DMS 273 (cell line): ENCODE measurements around the gene RAB35.
A peak's percentile ranks its signal among the peaks of the same experiment; 100 is the strongest.

ENCODE experiments used
- DNase-seq: peaks from one replicate; lab custom pipeline; 2025; ENCODE audit not compliant: unreplicated experiment; lab: John Stamatoyannopoulos, UW

RAB35 gene

DNA sequence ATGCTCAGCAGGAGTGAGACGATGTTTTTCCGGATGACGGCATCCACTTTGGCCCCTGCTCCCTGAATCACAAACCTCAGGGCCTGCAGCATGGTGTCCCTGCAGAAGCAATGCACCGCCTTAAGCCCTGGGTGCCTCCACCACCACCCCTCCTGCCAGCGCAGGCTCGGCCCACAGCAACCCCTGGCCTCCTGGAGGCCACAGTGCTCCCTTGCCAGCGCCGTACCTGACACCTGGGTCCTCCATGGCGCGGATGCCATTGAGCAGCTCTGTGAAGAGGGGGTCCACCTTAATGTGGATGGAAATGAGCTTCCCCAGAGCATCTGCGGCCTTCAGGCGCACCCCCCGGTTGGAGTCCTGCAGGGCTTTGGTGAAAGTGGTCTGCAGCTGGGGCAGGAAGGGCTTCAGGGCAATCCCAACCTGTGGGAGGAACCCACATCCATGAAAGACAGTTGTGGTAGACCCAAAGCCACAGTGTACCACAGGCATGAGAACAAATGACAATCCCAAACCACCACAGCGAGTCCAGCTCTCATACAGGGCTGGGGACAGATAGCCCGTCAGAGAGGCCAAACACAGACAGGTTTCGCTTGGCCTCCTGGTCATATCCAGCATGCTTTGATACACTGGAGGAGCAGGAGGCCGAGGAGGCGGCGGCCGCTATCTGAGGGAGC is 17.9 kb upstream of the RAB35 start:
- DNase-seq, result no peak

GRCh38 chr12:120132863-120133385 is 16.4 kb upstream of the RAB35 start:
- DNase-seq, result no peak

DNA sequence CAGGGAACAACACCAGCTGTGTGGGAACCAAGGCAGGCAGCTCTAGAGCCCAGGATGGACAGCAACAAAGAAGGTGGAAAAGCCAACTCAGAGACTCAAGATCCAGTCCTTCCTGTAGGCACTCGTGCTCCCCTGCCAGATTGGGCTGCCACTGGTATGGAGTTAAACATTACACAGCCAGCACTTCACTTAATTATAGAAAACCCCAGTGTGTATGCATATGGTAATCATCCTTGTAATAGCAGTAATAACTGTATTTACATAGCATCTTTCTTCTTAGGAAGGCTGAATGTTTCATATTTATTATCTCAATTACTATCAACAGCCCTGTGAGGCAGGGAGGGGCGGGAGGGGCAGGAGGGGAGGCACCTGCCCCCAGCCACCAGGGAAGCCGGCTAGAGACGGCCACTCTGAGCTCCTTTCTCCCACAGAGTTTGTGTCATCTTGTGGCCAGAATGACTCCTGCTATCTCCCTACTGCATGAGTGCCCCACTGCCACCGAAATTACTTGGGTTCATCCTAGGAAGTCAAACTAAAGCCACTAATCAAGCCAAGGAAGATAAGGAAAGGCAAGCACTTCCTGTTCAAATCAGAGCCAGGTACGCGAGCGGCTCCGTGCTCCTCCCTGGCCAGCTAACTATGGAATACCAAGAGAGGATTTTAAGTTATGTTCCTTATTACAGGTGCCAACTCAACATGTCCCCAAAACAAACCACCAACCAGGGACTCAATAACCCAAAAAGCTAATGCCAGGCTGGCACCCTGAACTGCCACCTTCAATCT is 15.7 kb upstream of the RAB35 start:
- no peak for DNase-seq

DNA sequence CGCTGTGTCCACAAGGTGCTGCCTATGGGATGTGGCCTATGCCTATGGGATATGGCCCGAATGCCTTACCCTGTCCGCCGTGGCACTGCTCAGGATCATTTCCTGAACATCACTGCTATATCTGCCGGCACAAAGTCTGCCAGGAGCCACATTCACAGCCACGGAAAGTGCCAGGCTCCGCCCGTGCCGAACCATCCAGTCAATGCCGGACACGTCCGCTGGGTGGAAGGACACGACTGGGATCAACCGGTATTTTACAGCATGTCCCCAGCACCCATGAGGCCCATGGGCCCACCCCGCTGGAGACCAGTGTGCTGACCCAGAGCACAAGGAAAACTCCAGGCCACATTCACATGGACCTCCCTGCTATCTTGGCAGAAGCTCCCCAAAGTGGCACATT is 14.6 kb upstream of the RAB35 start:
- no peak for DNase-seq

- no peak for DNase-seq
Observed at GRCh38 chr12:120130011-120130410, 13.5 kb upstream of the RAB35 start.

DNA sequence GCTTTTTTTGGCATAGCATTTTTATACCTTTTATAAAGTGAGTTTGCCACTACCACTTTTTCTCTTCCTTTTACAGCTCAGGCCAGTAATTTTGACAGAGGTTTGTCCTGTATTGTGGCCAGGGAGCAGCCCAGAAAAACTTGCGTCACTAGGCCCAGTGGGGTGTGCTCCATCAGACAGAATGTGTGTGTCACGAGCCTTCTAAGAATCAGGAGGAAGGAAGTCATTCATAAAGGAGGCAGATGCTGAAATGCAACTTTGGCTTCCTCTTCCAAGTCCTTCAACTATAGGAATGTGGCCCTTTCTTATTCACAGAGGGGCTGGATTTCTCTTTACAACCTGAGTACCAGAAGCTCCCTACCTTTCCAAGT is 10.1 kb upstream of the RAB35 start:
- no peak for DNase-seq

- no peak for DNase-seq
Observed at GRCh38 chr12:120125792-120126634, 9.5 kb upstream of the RAB35 start.

DNA sequence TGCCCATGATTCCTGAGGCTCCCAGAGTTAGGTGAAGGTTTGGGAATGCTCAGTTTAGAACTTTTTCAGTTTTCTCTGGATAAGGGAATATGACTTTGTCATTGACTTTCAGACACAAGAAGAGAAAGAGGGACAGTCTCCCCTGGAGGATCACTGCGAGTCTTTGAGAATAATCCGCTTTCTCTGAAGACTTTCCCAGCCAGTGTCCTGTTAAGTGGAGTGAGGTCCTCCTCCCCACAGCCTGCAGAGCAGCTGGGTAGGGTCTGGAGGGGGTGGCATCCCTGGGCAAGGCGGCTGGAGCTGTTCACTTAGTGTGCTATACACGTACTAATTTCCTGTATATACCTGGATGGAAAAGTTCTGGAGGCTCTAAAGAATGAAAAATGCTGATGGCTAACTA is 8.5 kb upstream of the RAB35 start:
- DNase-seq, result no peak

DNA sequence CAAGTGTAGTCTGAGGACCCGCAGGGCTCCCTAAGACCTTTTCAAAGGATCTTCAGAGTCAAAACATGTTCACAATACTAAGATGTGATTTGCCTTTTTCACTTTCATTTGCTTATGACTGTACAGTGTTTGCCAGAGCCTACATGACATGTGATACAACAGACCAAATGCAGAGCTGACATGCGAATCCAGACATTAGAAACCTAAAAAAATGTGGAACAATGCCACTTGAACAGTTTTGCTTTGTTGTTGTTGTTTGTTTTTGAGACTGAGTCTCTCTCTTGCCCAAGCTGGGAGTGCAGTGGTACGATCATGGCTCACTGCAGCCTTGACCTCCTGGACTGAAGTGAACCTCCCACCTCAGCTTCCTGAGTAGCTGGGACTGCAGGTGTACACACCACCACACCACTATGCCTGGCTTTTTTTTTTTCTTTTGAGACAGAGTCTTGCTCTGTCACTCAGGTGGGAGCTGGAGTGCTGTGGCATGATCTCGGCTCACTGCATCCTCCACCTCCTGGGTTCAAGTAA is 5.3 kb upstream of the RAB35 start:
- no peak for DNase-seq

DNA sequence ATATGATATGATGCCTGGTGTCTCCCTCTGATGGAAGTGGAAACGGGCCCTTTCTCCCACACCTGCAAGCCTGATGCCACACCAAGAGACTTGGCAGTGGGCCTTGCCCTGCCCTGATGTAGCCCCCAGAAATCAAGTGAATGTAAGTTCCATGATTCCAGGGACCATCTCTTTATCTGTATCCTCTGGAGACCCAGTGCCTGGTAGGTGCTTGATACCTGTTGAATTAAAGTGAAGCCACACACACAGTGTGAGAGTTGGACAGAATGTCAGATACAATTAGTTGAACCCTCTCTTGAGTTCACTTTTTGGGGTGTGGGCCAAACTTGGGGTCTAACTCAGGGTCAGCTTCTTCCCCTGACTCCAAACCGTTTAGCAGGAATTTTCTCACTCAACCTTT is 4.8 kb upstream of the RAB35 start:
- DNase-seq, result no peak

- no peak for DNase-seq
Observed at GRCh38 chr12:120119271-120119973, 2.9 kb upstream of the RAB35 start.

DNA sequence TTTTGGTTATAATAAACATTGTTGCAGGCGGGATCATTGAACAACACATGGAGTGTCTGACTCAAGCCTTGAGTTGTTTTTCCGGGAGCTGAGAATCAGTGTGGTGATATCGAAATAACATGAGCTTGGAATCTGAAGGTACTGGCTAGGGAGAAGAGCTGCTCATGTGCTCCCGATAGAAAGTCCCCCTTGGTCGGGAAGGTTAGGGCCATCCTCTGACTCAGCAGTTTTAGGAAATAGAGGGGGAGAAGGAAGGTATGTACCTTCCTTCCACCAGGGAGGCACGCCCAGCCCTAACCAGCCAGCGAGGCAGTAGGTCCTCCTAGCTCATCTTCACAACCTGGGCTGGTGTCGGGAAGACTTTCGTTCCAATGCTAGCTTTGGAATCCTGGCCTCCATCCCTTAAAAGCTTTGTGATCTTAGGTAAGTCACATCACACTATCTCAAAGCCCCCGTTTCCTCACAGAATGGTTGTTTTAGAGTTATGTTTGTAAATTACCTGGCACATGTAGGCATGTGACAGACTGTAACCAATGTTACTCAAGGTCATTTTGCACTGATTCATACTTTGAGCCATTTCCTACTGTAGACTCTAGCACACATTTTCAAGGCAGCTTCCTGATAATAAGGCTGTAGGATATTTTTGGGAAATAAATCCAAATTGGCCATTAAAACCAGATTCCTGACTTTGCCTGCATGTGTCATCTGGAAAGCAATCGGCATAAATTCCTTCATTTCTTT is 1.9 kb upstream of the RAB35 start:
- DNase-seq, result peak; percentile 14

DNA sequence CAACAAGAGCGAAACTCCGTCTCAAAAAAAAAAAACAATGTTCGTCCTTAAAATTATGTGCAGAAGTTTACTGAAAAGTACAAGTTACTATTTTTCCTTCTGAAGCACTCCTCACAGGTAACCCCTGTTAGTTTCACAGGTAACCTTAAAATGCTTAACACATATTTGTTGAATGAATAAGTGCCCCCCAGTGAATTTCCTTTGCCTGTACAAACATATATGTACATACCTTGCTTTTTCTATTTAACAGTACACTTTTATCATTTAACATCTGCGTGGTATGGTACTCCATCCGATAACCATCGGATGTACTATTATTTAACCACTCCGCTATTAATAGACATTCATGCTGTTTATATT is 1.4 kb upstream of the RAB35 start:
- DNase-seq, result no peak

GRCh38 chr12:120116792-120117651 is 469 bp upstream of the RAB35 start:
- peak; percentile 94 for DNase-seq

- peak; percentile 60 for DNase-seq
Observed at GRCh38 chr12:120115692-120116440, 687 bp downstream of the RAB35 start.

GRCh38 chr12:120115066-120115465 is 1.5 kb downstream of the RAB35 start:
- DNase-seq, result no peak

DNA sequence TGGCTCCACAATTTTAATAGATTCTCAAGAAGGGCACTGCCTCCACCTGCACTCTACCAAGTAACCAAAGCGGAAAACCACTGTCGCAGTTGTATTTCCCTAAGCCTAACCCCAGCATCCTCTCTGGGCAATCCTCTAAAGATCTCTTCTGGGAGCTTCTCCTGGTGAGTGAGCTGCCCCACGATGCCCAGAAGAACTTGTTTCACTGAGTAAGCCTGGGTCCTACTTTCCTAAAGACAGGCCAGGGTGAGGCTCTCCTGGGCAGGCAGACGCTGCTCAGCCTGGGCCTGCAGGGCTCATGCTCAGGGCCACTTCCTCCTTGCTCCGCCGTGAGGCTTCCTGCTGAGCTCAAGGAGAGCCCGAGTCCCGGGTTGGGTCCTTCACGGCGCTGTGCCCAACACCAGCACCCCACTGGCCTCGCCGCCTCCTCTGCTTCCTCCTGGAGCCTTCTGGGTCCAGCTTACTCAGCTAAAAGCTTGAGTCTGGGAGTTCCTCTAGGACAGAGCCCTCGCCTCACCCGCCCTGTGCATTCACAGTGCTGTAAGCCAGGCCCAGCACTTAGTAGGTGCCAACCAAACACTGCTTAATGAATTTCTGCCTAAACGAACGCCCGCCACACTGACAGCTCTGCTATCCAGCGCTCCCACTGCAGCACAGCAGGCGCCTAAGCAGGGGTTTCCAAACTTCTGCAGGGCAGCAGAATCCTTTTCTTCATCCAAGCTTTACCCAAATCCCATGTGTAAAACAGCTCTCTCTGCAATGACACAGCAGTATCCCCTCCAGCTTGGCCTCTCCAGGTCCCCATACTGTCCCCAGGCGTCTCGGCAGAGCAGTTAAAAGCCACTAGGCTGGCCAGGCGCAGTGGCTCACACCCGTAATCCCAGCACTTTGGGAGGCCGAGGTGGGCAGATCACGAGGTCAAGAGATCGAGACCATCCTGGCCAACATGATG is 5.7 kb downstream of the RAB35 start:
- DNase-seq, result no peak
